ENCODE measurements around the gene STK32B.

STK32B gene

DNA sequence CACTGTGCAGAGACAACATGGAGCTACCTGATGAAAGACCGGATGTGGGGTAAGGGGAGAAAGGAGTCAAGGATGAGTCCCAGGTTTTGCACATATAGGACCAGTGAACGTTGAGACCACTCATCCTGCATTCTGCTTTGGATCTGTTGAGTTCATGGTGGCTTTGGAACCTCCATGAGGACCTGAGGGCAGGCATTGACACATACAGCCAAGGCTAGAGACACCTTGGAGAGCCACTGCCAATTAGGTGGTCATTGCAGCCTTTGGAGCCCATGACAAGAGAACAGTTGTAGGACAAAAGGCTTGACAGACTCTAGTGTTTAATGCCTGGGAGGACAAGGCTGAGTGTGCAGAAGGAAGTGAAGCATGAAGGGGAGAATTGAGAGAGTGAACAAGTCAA lies 87.9 kb downstream of the STK32B start:
- no peak overlapping the region for H3K4me2 ChIP-seq (ENCODE audit: low read depth, low read length, poor library complexity, severe bottlenecking)
- H2AFZ ChIP-seq (ENCODE audit: low read length): no peak overlapping the region
- no peak overlapping the region for H3K9ac ChIP-seq (ENCODE audit: low read depth, low read length, poor library complexity, severe bottlenecking)
- no peaks in the 10 kb centered on the region for H3K79me2 ChIP-seq (ENCODE audit: insufficient read depth, low read length)
- H3F3A ChIP-seq (ENCODE audit: low read depth): no peaks in the 10 kb centered on the region
- no peaks in the 10 kb centered on the region for H3K9me3 ChIP-seq (ENCODE audit: insufficient read depth, low read depth, low read length)
- TF ChIP-seq EZH2phosphoT487 (IDR thresholded peaks at IDR 0.05; ENCODE audit: borderline replicate concordance): no peak
- TF ChIP-seq, protein P1, sequence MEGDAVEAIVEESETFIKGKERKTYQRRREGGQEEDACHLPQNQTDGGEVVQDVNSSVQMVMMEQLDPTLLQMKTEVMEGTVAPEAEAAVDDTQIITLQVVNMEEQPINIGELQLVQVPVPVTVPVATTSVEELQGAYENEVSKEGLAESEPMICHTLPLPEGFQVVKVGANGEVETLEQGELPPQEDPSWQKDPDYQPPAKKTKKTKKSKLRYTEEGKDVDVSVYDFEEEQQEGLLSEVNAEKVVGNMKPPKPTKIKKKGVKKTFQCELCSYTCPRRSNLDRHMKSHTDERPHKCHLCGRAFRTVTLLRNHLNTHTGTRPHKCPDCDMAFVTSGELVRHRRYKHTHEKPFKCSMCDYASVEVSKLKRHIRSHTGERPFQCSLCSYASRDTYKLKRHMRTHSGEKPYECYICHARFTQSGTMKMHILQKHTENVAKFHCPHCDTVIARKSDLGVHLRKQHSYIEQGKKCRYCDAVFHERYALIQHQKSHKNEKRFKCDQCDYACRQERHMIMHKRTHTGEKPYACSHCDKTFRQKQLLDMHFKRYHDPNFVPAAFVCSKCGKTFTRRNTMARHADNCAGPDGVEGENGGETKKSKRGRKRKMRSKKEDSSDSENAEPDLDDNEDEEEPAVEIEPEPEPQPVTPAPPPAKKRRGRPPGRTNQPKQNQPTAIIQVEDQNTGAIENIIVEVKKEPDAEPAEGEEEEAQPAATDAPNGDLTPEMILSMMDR (conservative IDR thresholded peaks at IDR 0.05; ENCODE audit: low read length): no peak
- H3K4me1 ChIP-seq (ENCODE audit: insufficient read depth, low read length, poor library complexity, severe bottlenecking): no peaks in the 10 kb centered on the region
- no peaks in the 10 kb centered on the region for H3K27me3 ChIP-seq (ENCODE audit: insufficient read depth, low read length, poor library complexity, severe bottlenecking)
- H4K20me1 ChIP-seq (ENCODE audit: insufficient read depth, low read length, poor library complexity, severe bottlenecking): no peaks in the 10 kb centered on the region
- no peaks in the 10 kb centered on the region for H3K9me2 ChIP-seq (replicated peaks; ENCODE audit: low read depth, low read length)
- H3K4me3 ChIP-seq (ENCODE audit: low read length, poor library complexity, severe bottlenecking): no peak overlapping the region
- H3K36me3 ChIP-seq (ENCODE audit: insufficient read depth, low read length): no peaks in the 10 kb centered on the region

DNA sequence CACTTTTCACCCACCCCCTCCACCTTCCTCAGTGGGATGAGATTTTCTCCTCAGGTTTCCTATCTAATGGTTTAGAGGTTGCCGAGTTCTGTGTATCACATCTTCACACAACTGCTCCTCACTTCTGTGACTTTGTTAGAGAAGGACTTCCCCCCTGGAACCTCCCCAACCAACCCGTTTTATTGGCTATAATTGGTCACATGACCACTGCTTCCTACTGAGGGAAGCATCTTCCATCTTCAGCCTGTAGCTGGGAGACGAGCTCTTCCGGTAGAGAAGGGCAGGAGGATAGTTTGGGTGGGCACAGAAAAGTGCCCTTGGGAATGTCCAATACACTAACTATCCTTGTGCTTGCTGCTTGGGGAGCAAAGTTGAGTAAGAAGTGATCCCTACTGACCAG lies 90.5 kb downstream of the STK32B start:
- Histone ChIP-seq H3K79me2 (ENCODE audit: insufficient read depth, low read length) (no peaks in the 10 kb centered on the region), H3K4me3 (ENCODE audit: low read length, poor library complexity, severe bottlenecking) (no peak overlapping the region), H3K27me3 (ENCODE audit: insufficient read depth, low read length, poor library complexity, severe bottlenecking) (no peaks in the 10 kb centered on the region), H3K9me2 (replicated peaks; ENCODE audit: low read depth, low read length) (no peaks in the 10 kb centered on the region), H3K9me3 (ENCODE audit: insufficient read depth, low read depth, low read length) (no peaks in the 10 kb centered on the region), H2AFZ (ENCODE audit: low read length) (no peak overlapping the region), H3K9ac (ENCODE audit: low read depth, low read length, poor library complexity, severe bottlenecking) (no peak overlapping the region), H3F3A (ENCODE audit: low read depth) (no peaks in the 10 kb centered on the region), H3K4me2 (ENCODE audit: low read depth, low read length, poor library complexity, severe bottlenecking) (no peak overlapping the region), H4K20me1 (ENCODE audit: insufficient read depth, low read length, poor library complexity, severe bottlenecking) (no peaks in the 10 kb centered on the region), H3K36me3 (ENCODE audit: insufficient read depth, low read length) (no peaks in the 10 kb centered on the region), H3K4me1 (ENCODE audit: insufficient read depth, low read length, poor library complexity, severe bottlenecking) (no peaks in the 10 kb centered on the region)
- TF ChIP-seq, protein P1 (conservative IDR thresholded peaks at IDR 0.05; ENCODE audit: low read length): no peak
- TF ChIP-seq EZH2phosphoT487 (IDR thresholded peaks at IDR 0.05; ENCODE audit: borderline replicate concordance): no peak

DNA sequence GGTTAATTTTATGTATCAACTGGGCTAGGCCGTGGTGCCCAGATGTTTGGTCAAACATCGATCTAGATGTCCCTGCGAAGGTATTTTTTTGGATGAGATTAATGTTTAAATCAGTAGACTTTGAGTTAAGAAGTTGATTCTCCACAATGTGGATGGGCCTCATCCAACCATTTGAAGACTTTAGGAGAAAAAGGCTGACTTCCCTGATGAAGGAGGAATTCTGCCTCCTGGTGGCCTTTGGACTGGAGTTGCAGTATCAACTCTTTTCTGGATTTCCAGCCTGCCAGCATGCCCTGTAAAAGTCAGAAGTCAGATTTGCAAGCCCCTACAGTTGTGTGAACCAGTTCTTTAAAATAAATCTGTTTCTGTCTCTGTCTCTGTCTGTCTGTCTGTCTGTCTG lies 91.4 kb downstream of the STK32B start:
- Histone ChIP-seq H3K4me2 (ENCODE audit: low read depth, low read length, poor library complexity, severe bottlenecking) (no peak overlapping the region), H3K9me2 (replicated peaks; ENCODE audit: low read depth, low read length) (no peaks in the 10 kb centered on the region), H3K36me3 (ENCODE audit: insufficient read depth, low read length) (no peaks in the 10 kb centered on the region), H3K9me3 (ENCODE audit: insufficient read depth, low read depth, low read length) (no peaks in the 10 kb centered on the region), H3K27me3 (ENCODE audit: insufficient read depth, low read length, poor library complexity, severe bottlenecking) (no peaks in the 10 kb centered on the region), H3F3A (ENCODE audit: low read depth) (no peaks in the 10 kb centered on the region), H3K9ac (ENCODE audit: low read depth, low read length, poor library complexity, severe bottlenecking) (no peak overlapping the region), H4K20me1 (ENCODE audit: insufficient read depth, low read length, poor library complexity, severe bottlenecking) (no peaks in the 10 kb centered on the region), H2AFZ (ENCODE audit: low read length) (no peak overlapping the region), H3K4me1 (ENCODE audit: insufficient read depth, low read length, poor library complexity, severe bottlenecking) (no peaks in the 10 kb centered on the region), H3K4me3 (ENCODE audit: low read length, poor library complexity, severe bottlenecking) (no peak overlapping the region), H3K79me2 (ENCODE audit: insufficient read depth, low read length) (no peaks in the 10 kb centered on the region)
- no peak for TF ChIP-seq EZH2phosphoT487 (IDR thresholded peaks at IDR 0.05; ENCODE audit: borderline replicate concordance)
- TF ChIP-seq, protein P1 (conservative IDR thresholded peaks at IDR 0.05; ENCODE audit: low read length): 0 out of 2 replicates have a peak, but pooled peaks have one; percentile 22

Data from Loucy (cell line).